Liver (tissue), 9 donors: ENCODE results near the gene NR4A2. TPM values are rescaled to one million over a fixed set of nuclear protein-coding genes. Genes with fewer than 3 reads are reported as not detected.

Experiments
- DNase-seq: peaks from one replicate; pipeline ENCODE4 v3.0.0-alpha.2; 2017; ENCODE audit warnings: low spot score
- H3K27ac ChIP-seq, 2 donors: one replicate each; pipeline ENCODE4 v1.7.0; 2013; ENCODE audit warnings: inconsistent platforms in 2 of 2, low read length in 2 of 2, control low read depth in 1 of 2, low read depth in 1 of 2, mild to moderate bottlenecking in 1 of 2
- H3K27me3 ChIP-seq, 4 donors: one replicate each; pipeline versions ENCODE4 v1.6.1 to v1.7.0; 2013; ENCODE audit warnings: low read length in 3 of 4, inconsistent platforms in 1 of 4, mild to moderate bottlenecking in 1 of 4, moderate library complexity in 1 of 4; ENCODE audit not compliant: control insufficient read depth in 4 of 4, insufficient read depth in 4 of 4
- H3K36me3 ChIP-seq, 4 donors: one replicate each; pipeline versions ENCODE4 v1.6.1 to v1.7.0; 2013; ENCODE audit warnings: low read length in 3 of 4, mild to moderate bottlenecking in 3 of 4, low read depth in 1 of 4, moderate library complexity in 1 of 4; ENCODE audit not compliant: control insufficient read depth in 4 of 4, insufficient read depth in 3 of 4
- H3K4me1 ChIP-seq, 4 donors: one replicate each; pipeline versions ENCODE4 v1.6.1 to v1.7.0; 2013; ENCODE audit warnings: low read length in 3 of 4, mild to moderate bottlenecking in 3 of 4, moderate library complexity in 1 of 4; ENCODE audit not compliant: control insufficient read depth in 4 of 4, insufficient read depth in 4 of 4
- H3K4me3 ChIP-seq, 3 donors: one replicate each; pipeline versions ENCODE4 v1.6.1 to v1.7.0; 2013; ENCODE audit warnings: low read length in 3 of 3, control low read depth in 1 of 3, low read depth in 1 of 3, mild to moderate bottlenecking in 1 of 3
- H3K9ac ChIP-seq, 2 donors: one replicate each; pipeline ENCODE4 v1.7.0; 2013; ENCODE audit warnings: low read length in 2 of 2, mild to moderate bottlenecking in 2 of 2, moderate library complexity in 2 of 2, control low read depth in 1 of 2, low read depth in 1 of 2
- H3K9me3 ChIP-seq, 4 donors: one replicate each; pipeline versions ENCODE4 v1.6.1 to v1.7.0; 2013; ENCODE audit warnings: low read length in 3 of 4; ENCODE audit not compliant: control insufficient read depth in 4 of 4
- EGR1 ChIP-seq, 2 donors: IDR thresholded peaks; 2 replicates each; pipeline ENCODE4 v1.6.1; 2016 to 2018; ENCODE audit warnings: antibody characterized with exemption in 2 of 2, low read depth in 2 of 2
- FOXA1 ChIP-seq: IDR thresholded peaks from 2 replicates; pipeline ENCODE4 v1.6.1; 2016; ENCODE audit warnings: antibody characterized with exemption
- FOXA2 ChIP-seq: IDR thresholded peaks from 2 replicates; pipeline ENCODE4 v1.6.1; 2016; ENCODE audit warnings: antibody characterized with exemption
- HNF4A ChIP-seq, 2 donors: conservative IDR thresholded peaks; 2 replicates each; pipeline ENCODE4 v1.6.1; 2016; ENCODE audit warnings: antibody characterized with exemption in 2 of 2, mild to moderate bottlenecking in 2 of 2
- JUND ChIP-seq, 2 donors: IDR thresholded peaks; 2 replicates each; pipeline ENCODE4 v1.6.1; 2016; ENCODE audit warnings: antibody characterized with exemption in 2 of 2
- NR2F2 ChIP-seq: IDR thresholded peaks from 2 replicates; pipeline ENCODE4 v1.6.1; 2016; ENCODE audit warnings: antibody characterized with exemption
- RAD21 ChIP-seq, 2 donors: IDR thresholded peaks; 2 replicates each; pipeline ENCODE4 v1.6.1; 2016; ENCODE audit warnings: antibody characterized with exemption in 2 of 2, mild to moderate bottlenecking in 2 of 2
- TAF1 ChIP-seq: conservative IDR thresholded peaks from 2 replicates; pipeline ENCODE4 v1.6.1; 2016; ENCODE audit warnings: antibody characterized with exemption, mild to moderate bottlenecking
- YY1 ChIP-seq: IDR thresholded peaks from 2 replicates; pipeline ENCODE4 v1.6.1; 2016; ENCODE audit warnings: antibody characterized with exemption, mild to moderate bottlenecking
- WGBS: extraction: QIAGEN DNeasy Blood & Tissue Kit; methylation state at CpG from one replicate; pipeline ENCODE4 v1.1.7; 2013; 5-methylcytosine and 5-hydroxymethylcytosine counted together
- polyA plus RNA-seq, 2 donors: library from polyadenylated mRNA; stranded (reverse) in 1 of 2; unstranded in 1 of 2; fragments of 200-250 nt in 1 of 2; fragments of >200 nt in 1 of 2; fragmentation: Nextera tagmentation in 1 of 2; extraction: Ambion mirVana in 1 of 2; gene quantifications; one replicate each; pipeline versions ENCODE4 v1.2.1 to v1.2.3, GENCODE V29; 2013 to 2015
- total RNA-seq, 2 donors: library from RNA; depleted of rRNA; stranded (reverse); fragments of >200 nt; gene quantifications; one replicate each; pipeline ENCODE4 v1.2.3, GENCODE V29; 2014
- TF ChIP-seq, protein P1 (sequence below): IDR thresholded peaks from 2 replicates; pipeline ENCODE4 v1.6.1; 2016; ENCODE audit warnings: antibody characterized with exemption
- TF ChIP-seq, protein P2 (sequence below): IDR thresholded peaks from 2 replicates; pipeline ENCODE4 v1.6.1; 2016; ENCODE audit warnings: antibody characterized with exemption
- donor health status: healthy.
- donor health status: healthy.
- donor health status: healthy.
- donor health status: healthy.
- donor health status: healthy.

Gene NR4A2
- total and polyA plus RNA-seq, 4 donors, result 0.08 to 0.96 (median 0.25) TPM

DNA sequence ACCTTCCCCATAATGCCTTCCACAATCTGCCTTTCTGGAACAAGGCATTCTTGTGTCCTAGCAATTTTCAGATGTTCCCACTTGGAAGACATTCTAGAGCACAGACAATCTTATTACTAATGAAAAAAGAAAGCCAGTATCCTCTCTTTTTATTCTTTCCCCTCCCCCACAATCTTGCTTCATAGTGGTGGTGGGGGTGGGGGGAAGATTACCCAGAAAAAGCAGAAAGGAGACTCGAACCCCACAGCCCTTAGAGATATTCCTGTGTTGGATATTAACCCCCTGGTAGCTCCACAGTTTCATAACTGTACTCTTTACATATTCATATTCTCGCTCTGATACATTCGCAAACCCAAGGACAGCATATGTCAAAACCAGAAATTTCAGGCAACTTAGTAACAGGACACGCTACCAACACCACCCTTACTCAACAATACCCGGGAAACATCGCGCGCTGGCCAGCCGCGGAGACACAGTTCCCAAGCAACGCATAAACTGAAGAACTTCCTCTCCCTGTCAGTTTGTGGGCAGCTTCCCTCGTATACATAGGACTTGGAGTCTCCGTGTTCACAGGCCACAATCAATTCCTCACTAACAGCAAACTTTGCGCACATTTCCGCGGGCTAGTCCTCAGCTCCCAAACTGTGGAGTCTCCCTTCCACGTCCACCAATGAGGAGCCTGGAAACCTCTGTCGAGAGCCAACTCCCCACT is 793 bp downstream of the NR4A2 start:
- Histone ChIP-seq H3K36me3 (peaks cover 0 to 17% (median 0%) of the 10 kb centered on the region in 4 donors), H3K27ac (peak overlapping the region; percentile 97 to 98), H3K27me3 (peaks cover 0 to 2% (median 0%) of the 10 kb centered on the region in 4 donors), H3K4me1 (peaks cover 0 to 17% (median 7%) of the 10 kb centered on the region in 4 donors), H3K9me3 (no peaks in the 10 kb centered on the region), H3K4me3 (peak overlapping the region; percentile 51 to 91 (median 69)), H3K9ac (peak overlapping the region; percentile 50 to 78)
- peak; percentile 41 for DNase-seq
- 6% methylated on average over 18 of the region's 18 CpGs for WGBS
- TF ChIP-seq TAF1 (no peak), EGR1 (IDR thresholded peaks at IDR 0.05; ENCODE audit: low read depth in 2 of 2) (peak in 1 of 2 donors; percentile 23), RAD21 (IDR thresholded peaks at IDR 0.05) (peak; percentile 7 to 27), FOXA1 (no peak), NR2F2 (no peak), FOXA2 (no peak)
- TF ChIP-seq, protein P1, sequence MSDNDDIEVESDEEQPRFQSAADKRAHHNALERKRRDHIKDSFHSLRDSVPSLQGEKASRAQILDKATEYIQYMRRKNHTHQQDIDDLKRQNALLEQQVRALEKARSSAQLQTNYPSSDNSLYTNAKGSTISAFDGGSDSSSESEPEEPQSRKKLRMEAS, result peak; percentile 26
- TF ChIP-seq, protein P2, sequence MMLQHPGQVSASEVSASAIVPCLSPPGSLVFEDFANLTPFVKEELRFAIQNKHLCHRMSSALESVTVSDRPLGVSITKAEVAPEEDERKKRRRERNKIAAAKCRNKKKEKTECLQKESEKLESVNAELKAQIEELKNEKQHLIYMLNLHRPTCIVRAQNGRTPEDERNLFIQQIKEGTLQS, result no peak

DNA sequence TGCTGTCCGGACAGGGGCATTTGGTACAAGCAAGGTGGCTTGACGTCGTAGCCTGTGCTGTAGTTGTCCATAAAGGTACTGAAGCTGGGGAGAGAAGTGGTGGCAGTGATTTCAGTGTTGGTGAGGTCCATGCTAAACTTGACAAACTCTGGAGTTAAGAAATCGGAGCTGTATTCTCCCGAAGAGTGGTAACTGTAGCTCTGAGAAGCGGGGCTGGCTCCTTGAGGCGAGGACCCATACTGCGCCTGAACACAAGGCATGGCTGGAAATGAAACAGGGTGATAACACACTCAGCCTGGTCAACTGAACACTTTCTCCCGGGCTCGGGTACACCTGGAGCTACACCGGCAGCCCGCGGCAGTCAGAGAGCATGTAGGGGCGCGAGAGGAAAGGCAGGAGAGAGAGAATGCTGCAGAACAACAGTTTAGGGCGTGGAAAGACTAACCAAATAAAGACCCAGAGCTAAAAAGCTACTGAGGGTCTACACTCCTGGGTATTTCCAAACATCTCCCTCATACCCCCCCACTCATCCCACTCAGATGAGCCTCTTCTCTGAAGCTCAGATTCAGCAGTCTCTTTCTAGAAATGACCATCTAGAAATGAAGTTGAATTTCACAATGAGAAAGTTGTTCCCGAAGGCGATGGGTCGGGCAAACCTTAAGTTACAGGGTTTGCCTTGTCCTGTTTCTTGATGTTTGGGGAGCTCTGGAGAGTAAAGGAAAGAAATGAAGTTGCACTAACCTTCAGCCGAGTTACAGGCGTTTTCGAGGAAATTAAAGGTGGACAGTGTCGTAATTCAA is 2.4 kb downstream of the NR4A2 start:
- H3K4me3 ChIP-seq, result no peak overlapping the region
- no peak overlapping the region for H3K27ac ChIP-seq
- TF ChIP-seq FOXA2 (no peak), FOXA1 (no peak), JUND (IDR thresholded peaks at IDR 0.05) (no peak)
- TF ChIP-seq, protein P1, result no peak
- H3K27me3 ChIP-seq, result peaks cover 0 to 2% (median 0%) of the 10 kb centered on the region in 4 donors
- DNase-seq, result no peak
- peaks cover 0 to 13% (median 6%) of the 10 kb centered on the region in 4 donors for H3K4me1 ChIP-seq
- 73% methylated on average over 23 of the region's 23 CpGs for WGBS
- H3K9ac ChIP-seq, result no peak overlapping the region
- H3K36me3 ChIP-seq, result peaks cover 0 to 31% (median 2%) of the 10 kb centered on the region in 4 donors
- H3K9me3 ChIP-seq, result no peaks in the 10 kb centered on the region

DNA sequence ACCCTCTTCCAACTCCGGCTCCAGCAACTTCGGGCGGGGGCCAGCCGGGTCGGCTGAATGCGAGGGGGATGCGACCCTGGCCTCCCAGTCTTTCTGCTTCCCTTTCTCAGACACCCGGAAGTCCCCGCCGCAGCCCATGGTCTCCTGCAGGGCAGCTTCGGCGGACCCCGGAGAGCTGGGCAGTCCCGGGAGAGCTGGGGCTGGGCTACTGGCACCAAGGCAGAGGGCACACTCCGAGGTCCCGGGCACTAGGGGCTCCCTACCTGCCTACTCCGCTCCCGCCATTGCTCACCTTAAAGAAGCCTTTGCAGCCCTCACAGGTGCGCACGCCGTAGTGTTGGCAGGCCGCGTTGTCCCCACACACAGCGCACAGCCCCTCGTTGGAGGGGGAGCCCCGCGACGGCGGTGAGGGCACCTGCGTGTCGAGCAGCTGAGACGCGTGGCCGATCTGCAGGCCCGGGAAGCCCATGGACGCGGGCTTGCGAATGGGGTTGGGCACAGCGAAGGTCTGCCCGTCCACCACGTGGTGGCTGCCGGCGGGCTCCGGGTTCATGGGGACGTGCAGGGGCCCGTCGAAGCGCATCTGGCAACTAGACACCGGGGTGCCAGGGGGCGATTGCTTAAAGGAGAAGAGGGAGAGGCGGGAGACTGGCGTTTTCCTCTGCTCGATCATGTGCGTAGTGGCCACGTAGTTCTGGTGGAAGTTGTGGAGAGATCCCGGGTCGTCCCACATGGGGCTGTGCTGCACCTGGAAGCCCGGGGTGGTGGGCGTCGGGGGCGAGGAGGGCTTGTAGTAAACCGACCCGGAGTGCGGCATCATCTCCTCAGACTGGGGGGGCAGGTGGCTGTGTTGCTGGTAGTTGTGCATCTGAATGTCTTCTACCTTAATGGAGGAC is 3.2 kb downstream of the NR4A2 start:
- Histone ChIP-seq H3K27me3 (peaks cover 0 to 2% (median 0%) of the 10 kb centered on the region in 4 donors), H3K4me3 (no peak overlapping the region), H3K4me1 (peaks cover 0 to 11% (median 4%) of the 10 kb centered on the region in 4 donors), H3K36me3 (peaks cover 0 to 31% (median 2%) of the 10 kb centered on the region in 4 donors), H3K9ac (no peak overlapping the region), H3K9me3 (no peaks in the 10 kb centered on the region), H3K27ac (no peak overlapping the region)
- WGBS, result 53% methylated on average over 64 of the region's 64 CpGs
- DNase-seq, result no peak
- TF ChIP-seq FOXA2 (no peak), YY1 (no peak), HNF4A (conservative IDR thresholded peaks at IDR 0.05) (no peak), RAD21 (IDR thresholded peaks at IDR 0.05) (no peak)
